ENCODE measurements around the gene ZFP92. TPM values are rescaled to one million over a fixed set of nuclear protein-coding genes. Genes with fewer than 3 reads are reported as not detected.

ZFP92 gene
- total RNA-seq, 4 donors from 2014 or later: 1.4 to 7.6 (median 4.2) TPM

DNA sequence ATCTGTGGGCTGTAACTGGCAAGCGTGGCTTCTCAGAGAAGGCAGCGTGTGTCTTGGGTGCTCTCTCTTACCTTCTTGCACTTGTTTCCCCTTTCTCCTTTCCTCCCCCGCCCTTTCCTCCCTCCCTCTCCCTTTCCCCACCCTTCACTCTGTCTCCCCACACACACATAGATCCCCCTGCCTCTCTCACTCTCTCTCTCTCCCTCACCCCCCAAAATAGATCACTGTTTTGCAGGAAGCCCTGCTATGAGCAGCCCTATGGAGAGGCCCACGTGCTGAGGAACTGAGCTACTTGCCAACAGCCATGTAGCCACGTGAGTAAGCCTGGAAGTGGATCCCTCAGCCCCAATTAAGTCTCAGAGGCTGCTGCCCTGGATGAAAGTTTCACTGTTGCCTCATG lies 5.8 kb upstream of the ZFP92 start:
- no peak for DNase-seq (ENCODE audit: low spot score)
- TF ChIP-seq, protein P1, sequence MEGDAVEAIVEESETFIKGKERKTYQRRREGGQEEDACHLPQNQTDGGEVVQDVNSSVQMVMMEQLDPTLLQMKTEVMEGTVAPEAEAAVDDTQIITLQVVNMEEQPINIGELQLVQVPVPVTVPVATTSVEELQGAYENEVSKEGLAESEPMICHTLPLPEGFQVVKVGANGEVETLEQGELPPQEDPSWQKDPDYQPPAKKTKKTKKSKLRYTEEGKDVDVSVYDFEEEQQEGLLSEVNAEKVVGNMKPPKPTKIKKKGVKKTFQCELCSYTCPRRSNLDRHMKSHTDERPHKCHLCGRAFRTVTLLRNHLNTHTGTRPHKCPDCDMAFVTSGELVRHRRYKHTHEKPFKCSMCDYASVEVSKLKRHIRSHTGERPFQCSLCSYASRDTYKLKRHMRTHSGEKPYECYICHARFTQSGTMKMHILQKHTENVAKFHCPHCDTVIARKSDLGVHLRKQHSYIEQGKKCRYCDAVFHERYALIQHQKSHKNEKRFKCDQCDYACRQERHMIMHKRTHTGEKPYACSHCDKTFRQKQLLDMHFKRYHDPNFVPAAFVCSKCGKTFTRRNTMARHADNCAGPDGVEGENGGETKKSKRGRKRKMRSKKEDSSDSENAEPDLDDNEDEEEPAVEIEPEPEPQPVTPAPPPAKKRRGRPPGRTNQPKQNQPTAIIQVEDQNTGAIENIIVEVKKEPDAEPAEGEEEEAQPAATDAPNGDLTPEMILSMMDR (IDR thresholded peaks at IDR 0.05): no peak
- no peak for ATAC-seq (ENCODE audit: low FRiP score)

DNA sequence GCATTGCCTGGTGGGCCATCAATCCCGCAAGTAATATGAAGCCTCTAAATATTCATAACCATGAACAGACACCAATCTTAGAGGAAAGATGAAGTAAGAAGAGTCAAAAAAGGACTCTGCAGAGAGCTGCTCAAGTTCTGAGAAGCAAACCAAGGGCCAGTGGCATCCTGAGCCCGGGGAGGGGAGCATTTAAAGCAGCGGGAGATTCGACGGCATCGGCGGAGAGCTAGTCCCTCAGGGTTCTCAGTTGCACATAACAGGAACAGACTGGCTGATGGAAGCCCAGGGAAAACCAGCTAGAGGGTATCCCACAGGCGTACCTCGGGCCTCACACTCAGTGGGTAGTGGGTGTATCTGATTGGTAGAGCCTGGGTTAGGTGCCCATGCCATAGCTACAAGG lies 5.3 kb upstream of the ZFP92 start:
- ATAC-seq (ENCODE audit: low FRiP score): no peak
- TF ChIP-seq, protein P1 (IDR thresholded peaks at IDR 0.05): no peak
- no peak for DNase-seq (ENCODE audit: low spot score)

DNA sequence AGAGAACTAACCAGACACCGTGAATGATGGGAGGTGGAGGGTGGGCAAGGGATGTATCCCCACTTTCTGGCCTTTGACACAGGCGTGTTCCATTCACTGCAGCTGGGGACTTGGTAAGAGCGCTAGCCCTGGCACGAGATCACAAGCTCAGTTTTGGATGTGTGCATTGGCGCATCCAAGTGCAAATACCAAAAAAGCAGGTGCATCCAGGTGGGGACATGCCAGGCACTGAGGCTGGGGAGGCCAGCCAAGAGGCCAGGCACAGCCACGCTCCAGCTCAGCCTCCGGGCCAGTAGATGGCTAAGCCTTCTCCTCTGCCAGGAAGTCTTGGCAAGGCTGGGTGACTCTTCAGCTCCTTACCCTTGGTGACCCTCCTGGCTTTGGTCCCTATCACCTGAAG lies 4.4 kb upstream of the ZFP92 start:
- ATAC-seq (ENCODE audit: low FRiP score): no peak
- TF ChIP-seq, protein P1 (IDR thresholded peaks at IDR 0.05): no peak
- DNase-seq (ENCODE audit: low spot score): no peak

DNA sequence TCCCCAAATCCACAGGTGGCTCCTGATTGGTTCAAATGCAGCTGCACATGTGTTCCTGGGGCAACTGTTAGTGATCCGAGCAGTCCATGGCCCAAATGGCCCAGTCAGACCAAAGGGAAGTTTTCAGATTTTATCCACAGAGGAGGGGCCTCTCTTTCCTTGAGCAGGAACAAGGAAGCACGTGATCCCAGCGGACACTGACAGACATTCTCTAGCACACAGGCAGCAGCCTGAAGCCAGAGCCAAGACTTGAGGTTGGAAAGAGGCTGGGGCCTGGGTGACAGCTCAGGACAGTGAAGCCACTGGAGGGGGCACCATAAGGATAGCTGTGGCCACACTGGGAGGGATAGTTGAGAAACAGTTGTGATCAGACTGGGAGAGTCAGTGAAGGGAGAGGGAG lies 3.5 kb upstream of the ZFP92 start:
- ATAC-seq (ENCODE audit: low FRiP score): no peak
- TF ChIP-seq, protein P1 (IDR thresholded peaks at IDR 0.05): no peak
- no peak for DNase-seq (ENCODE audit: low spot score)

DNA sequence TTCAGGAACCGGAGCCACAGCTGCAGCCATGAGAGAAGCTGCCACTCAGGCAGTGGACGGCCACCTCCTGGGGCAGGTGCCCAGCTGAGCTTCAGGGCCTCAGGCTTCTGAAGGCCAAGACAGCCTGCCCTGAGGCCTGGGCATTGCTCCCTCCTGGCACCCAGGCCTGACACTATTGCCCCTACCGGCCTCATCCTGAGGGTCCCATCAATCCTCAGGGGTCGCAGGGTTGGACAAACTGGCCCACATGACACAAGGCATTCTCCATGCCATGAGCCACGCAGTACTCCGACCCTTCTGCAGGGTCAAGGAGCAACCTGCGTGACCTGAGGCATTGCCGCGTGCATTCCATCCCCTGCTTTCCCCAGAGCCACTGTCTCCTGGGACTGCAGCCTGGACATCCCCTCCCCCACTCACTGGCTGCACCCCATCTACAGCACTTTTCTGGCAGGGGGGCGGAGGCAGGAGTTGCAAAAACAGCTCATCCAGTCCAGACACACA lies 3.0 kb upstream of the ZFP92 start:
- ATAC-seq (ENCODE audit: low FRiP score) (no peak), DNase-seq (ENCODE audit: low spot score) (no peak)
- TF ChIP-seq, protein P1 (IDR thresholded peaks at IDR 0.05): no peak

DNA sequence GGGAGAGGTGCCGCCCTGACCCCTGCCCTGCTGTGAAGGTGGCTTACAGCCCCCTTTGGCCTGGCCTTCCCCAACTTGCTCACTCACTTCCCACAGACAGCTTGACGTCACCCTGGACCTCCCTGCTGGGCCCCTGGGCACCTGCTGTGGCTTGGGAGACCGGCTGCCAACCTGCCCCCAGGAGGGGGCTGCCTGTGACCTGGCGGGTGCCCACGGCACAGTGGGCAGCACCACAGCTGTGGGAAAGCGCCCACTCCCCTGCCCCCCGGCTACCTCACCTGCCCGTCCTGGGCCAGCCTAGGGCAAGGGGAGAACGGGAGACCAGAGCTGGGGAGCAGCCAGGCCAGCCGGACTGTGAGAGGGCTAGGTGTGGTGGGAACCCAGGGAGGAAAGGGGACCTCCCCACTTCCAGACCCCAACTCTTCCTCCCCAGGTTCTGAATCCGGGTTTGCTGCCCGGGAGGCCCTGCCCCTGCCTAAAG lies 2.4 kb upstream of the ZFP92 start:
- no peak for DNase-seq (ENCODE audit: low spot score)
- TF ChIP-seq, protein P1 (IDR thresholded peaks at IDR 0.05): no peak
- no peak for ATAC-seq (ENCODE audit: low FRiP score)

DNA sequence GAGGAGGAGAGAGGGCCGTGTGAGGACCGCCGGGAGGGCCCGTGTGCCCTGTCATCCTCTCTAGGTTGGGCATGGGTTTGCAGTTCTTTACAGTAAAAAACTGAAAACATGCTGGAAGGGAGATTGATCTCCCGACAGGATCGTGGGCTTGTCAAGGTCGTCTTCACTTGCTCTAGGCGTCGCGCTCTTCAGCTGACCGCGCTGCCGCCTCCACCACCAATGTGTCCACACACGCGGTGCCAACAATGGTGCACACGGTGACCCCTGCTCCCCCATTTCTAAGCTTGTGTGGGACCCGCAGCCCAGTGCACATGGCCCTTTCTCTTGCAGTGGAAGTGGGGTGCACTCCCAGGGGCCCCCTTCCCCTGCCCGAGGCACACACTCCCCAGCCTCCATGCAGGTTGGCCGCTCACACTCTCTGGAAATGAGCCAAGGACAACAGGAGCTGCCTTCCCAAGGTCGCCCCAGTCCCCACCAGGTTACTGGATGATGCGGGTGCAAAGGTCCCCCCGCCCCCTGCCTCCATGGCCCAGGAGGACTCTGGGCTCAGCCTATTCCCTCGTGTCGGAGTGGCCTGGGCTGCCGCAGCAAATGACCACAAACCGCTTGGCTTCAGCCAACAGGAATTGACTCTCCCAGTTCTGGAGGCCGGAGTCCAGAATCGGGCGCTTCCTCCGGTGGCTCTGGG lies 1.7 kb upstream of the ZFP92 start:
- TF ChIP-seq, protein P1 (IDR thresholded peaks at IDR 0.05): no peak
- ATAC-seq (ENCODE audit: low FRiP score): no peak
- no peak for DNase-seq (ENCODE audit: low spot score)
